Right ventricle myocardium inferior (tissue), 1 donor: ENCODE results near the gene GREM1. TPM values are rescaled to one million over a fixed set of nuclear protein-coding genes. Genes with fewer than 3 reads are reported as not detected.

Experiments
- ATAC-seq: fragments of 200-7000 bp; cut with Tn5 transposase; one replicate; pipeline ENCODE4 v1.9.1; 2020; ENCODE audit warnings: mild to moderate bottlenecking, moderate library complexity
- DNase-seq: peaks from one replicate; pipeline ENCODE4 v3.0.0; 2021; ENCODE audit errors: missing footprints
- intact Hi-C: fragments of 100-400 bp; cut with DNase I; formaldehyde crosslinking; loops from one replicate; pipeline ENCODE4 v1.11.0; 2022
- long read RNA-seq: library from polyadenylated mRNA; unstranded; transcript quantifications from one replicate; pipeline ENCODE4 v2.0.0, GENCODE V29; 2021
- total RNA-seq: library from RNA; stranded (reverse); fragmentation: NEBNext Ultra II Directional; extraction: Animal tissue kit (Norgen Biotek cat#: 25700); gene quantifications from one replicate; pipeline ENCODE4 v1.2.1, GENCODE V29; 2021
- donor health status: DM: no; HTN: yes; CAD: no; lungs with severe emphysema.

GREM1 gene
- total RNA-seq: not detected
- long read RNA-seq: 0 reads

DNA sequence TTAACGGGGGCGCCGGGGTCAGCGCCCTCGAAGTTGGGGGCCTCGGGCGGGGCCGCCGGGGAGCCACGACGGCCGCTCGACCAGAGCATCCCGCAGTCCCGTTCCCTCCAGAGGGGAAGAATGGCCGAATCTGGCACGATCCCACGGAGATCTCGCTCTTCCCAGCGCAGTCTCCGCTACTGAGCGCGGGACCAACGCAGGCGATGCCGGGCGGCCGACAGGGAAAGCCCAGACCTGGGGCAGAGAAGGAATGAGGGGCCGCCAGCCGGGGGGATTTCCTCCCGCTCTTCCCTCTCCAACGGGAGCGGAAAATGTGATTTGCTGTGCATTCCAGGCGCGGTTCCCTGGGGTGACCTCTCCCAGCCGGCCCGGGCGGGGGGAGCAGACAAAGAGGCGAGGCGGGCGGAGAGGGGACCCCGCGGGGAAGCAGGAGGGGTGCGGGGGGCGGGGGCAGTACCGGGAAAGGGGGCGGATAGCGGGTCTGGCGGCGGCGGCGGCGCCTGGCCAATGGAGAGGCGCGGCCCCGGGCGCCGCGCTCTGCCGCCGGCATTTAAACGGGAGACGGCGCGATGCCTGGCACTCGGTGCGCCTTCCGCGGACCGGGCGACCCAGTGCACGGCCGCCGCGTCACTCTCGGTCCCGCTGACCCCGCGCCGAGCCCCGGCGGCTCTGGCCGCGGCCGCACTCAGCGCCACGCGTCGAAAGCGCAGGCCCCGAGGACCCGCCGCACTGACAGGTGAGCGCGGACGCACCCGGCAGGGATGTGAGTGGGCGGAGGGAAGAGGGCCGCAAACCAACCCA is at the start of gene GREM1:
Gene GREM1 (plus strand): TSS at position 579 of the 801 bp plus-strand sequence. CDS start 12,687 bp downstream, outside the sequence.
- no peak for DNase-seq
- no peak for ATAC-seq
- intact Hi-C loops: no loop called here

DNA sequence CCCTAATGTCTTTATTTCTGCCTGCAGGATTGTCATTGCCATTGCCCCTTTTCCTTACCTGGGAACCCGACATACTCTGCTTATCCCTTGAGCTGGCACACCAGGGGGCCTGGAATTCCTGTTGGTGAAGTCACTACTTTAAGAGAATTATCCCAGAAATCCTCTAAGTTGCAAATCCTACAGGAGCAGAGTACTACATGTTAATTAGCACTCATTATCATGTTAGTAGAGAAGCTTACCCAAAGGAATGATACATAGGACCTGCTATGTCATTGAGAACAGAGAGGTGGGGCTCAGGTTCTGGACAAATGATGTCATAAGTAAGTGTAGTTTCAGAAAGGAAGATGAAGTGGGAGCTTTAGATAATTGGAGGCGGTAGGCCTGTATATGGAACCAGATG is 48.9 kb upstream of the GREM1 start:
- DNase-seq: no peak
- no peak for ATAC-seq
- intact Hi-C loops: loop anchor here (10.0 kb wide), 1 partner anchor 286 kb away; no protein-coding TSS in a partner anchor

DNA sequence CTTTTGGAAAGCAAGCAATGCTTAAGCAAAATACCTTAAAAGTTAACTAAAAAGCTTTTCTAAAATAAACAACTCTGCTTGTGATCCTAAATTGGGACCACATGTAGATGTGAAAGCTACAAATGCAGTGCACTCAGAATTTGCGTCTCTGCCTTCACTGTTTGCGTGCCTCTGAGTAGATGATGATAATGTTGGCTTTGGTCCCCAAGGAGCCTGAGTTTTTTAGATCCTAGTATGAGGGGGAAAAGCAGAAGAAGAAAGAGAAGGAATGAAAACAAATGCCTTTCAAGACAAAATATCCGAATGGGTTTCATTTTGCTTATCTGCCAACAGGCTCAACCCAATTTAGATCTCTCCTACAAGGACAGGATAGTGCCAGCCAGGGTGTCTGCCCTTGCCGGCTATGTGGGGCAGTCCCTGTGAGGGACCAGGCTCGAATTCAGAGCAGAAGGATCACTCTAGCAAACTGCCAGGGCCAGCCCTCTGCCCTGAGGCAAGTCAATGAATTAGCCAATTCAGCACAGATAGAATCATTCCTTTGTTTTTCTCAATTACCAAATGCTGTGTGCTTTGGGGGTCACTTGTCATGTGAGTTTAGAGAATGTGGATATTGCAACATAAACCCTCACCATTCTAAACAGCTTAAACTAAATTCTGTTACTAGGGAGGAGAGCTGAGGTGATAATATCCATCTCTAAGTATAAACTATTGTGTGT is 47.8 kb upstream of the GREM1 start:
- intact Hi-C loops: loop anchor here (10.0 kb wide), 1 partner anchor 285 kb away; no protein-coding TSS in a partner anchor
- ATAC-seq (peak; percentile 46), DNase-seq (no peak)

DNA sequence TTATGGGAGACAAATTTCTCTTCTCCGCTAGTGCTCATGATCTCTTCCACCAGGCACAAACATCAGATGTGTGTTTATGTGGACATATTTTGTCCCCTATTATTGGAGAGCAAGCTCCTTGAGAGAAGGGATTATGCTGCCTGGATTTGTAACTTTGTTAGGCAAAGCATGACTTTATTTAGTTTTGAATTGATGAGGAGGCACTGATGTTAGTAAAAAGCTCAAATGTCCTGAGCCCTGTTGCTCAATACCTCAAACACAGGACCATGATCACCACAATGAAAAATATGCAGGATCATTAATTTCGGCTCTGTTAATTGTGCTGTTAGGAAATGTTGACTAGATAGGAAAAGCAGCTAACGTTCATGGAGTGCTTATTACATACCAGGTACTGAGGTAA is 47.2 kb upstream of the GREM1 start:
- no peak for DNase-seq
- intact Hi-C loops: no loop called here
- ATAC-seq: no peak

DNA sequence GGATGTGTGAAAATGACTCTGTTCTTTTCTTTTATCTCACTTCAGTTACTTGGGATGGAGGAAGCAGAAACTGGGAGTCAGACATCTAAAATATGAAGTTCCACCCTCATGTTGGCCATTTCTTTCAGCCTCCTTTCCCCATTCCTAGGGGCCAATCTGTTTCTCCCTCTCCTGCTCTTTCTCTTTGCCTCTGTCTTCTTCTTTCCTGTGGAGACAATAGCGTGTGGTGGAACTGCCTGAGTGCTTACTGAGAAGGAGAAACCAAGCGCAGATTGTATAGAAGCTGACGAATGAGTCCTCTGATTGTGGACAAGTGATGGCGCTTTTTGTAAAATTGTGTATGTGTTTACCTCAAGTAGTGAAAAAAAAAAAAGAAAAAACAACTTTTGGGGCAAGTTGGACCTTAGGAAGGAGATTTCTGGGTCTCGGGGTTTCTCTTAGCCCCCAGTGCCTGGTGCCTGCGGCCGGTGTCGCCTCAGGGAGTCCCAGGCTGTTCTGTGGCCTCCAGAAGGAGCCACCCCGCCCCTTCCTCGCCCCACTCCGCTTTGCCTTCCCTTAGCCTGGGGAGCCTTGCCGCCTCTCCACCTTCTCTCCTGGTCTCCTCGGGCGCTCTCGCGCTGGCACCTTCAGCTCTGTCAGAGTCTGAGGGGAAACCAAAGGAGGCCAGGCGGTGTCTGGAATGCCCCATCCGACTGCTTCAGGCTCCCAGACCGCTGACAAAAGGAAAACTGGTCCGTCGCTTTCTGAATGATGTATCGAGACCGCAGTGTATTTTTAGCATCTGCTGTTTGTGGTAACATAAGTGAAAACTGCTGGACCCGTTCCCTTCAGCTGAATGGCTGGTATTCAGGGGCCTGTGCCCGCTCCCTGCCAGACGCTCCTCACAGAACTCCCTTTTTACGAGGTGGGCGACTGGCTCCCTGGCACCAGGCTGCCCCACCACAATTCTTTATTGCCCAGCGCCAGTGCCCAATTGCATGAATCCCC is 46.2 kb upstream of the GREM1 start:
- ATAC-seq (no peak), DNase-seq (no peak)
- intact Hi-C loops: no loop called here

DNA sequence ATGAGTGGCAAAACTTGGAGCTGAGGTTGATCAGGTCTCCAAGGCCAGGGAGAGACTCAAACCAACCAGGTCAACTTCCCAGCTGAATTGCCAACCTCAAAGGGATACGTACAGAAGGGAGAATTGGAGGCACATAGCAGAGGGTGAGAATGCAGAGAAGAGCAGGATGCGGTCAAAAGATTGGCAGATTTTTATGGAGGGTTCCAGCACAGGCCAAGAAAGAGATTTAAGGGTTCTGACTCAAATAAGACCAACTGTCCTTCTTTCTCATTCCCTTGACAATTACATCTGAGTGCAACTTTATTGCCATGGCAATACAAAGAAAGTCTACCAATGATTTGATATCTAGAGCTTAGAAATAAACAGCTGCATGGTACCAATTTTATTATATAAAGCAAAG is 43.1 kb upstream of the GREM1 start:
- DNase-seq (no peak), ATAC-seq (no peak)
- intact Hi-C loops: no loop called here

DNA sequence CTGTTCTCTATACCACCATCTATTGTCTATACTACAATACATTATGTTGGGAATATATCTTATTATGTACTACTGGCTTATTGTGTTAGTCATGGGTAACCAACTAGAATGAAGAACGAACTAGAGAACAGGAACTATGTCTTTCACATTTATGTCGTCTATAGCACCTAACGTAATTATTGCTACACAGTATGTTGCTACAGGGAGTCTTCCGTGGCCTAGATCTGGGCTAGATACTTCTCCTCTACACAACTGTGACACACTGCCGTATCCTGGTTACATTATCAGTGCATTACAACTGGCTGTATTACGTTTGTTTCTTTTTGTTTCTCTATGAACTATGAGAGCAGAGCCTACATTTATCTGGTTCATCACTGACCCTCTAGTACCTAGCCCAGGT is 42.3 kb upstream of the GREM1 start:
- intact Hi-C loops: no loop called here
- DNase-seq: no peak
- no peak for ATAC-seq

DNA sequence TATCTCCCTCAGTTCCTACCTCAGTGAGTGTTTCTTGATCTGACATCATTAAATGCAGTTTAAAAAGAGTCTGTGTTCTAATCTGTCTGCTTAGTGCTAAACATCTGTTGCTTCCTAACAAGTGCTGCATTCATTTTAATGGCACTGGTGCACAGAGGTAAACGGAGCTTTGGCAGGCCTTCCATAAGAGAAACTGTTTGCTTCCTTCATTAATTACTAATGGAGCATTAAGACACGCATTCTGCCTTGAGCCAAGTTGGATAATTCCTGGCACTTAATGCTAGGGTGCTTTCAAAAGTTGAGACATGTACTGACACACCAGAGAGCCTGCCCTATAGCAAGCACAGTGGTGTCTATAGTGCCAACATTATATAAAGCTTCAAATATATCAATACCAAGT is 41.6 kb upstream of the GREM1 start:
- intact Hi-C loops: no loop called here
- ATAC-seq (no peak), DNase-seq (no peak)

DNA sequence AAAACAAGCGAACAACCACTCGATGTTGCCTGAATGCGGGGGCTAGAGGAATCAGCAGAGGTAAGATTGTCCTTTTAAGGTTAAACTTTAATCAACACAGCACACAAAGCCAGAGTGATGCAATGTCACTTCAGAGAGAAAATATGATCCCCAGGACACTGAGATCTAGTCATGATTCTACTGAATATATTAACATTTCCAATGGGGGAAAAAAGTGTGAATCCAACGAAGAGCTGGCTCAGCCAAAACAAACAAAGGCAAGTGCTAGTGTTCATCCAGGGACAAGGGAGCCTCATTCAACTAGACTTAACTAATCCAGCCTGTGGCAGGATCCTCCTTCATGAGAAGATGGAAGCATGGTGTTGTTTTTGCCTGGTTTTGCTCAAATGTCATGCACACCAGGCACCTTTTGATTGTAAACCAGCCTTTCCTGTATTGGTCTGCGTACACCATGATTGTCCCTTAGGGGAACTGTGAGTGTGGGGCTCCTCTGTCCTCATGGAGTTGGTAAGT is 40.5 kb upstream of the GREM1 start:
- ATAC-seq (no peak), DNase-seq (no peak)
- intact Hi-C loops: no loop called here

DNA sequence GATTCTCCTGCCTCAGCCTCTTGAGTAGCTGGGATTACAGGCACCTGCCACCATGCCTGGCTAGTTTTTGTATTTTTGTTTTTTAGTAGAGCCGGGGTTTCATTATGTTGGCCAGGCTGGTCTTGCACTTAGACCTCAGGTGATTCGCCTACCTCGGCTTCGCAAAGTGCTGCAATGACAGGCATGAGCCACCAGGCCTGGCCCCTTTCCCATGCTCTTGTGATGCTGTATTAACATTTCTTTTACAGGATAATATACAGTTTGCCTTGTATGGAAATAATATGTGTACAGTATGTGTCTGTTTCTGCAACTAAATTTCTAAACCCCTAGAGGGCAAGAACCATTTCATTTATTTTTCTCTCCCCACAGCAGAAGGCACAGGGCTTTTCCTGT is 38.5 kb upstream of the GREM1 start:
- ATAC-seq: no peak
- no peak for DNase-seq
- intact Hi-C loops: no loop called here

DNA sequence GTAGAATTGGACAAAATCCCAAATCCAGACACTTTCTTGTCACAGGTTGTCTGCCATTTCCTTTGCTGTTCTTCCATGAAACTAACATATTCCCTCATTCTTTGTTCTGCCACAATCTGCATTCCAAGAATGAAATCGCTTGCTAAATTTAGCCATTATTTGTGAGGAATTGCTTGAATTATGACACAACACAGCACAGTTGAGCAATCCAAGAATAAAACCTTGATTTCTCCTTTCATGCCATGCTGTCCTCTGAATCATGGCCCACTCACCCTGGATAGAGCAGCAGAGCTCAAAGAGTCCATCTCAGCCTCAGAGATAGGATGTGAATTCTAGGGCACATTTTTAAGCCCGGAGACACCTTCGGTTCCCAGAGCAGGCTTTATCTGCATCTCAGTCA is 35.2 kb upstream of the GREM1 start:
- intact Hi-C loops: no loop called here
- no peak for ATAC-seq

DNA sequence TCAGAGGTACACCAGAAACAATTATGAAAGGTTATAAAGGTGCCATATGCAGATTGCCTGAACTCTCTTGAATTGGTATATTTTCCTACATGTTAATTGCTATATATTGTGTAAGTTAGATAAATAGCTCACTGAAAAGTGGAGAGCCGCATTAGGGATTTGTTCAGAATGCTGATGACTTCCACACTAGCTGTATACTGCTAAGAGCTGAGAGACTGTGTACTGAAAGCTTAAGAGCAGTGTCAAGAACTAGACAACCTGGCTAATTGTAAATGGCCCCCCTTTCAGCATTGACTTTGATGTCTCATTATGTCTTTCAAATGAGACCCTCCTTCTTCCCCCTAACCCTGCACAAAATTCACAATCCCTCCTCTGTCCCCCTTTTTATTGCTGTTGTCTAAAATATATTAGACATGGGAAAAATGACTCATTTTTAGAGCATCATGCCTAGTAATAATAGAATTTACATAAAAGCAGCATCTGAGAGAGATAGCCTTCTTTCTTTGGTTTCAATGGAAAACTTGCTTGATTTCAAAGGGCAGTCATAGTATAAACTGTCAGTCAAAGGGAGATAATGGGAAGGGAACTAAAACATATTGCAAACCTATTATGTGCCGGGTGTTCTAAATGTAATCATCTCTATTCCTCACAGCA is 34.7 kb upstream of the GREM1 start:
- intact Hi-C loops: no loop called here
- ATAC-seq (no peak), DNase-seq (no peak)

More for the DNA sequence above, 35.2 kb upstream of the GREM1 start:
- no peak for DNase-seq

DNA sequence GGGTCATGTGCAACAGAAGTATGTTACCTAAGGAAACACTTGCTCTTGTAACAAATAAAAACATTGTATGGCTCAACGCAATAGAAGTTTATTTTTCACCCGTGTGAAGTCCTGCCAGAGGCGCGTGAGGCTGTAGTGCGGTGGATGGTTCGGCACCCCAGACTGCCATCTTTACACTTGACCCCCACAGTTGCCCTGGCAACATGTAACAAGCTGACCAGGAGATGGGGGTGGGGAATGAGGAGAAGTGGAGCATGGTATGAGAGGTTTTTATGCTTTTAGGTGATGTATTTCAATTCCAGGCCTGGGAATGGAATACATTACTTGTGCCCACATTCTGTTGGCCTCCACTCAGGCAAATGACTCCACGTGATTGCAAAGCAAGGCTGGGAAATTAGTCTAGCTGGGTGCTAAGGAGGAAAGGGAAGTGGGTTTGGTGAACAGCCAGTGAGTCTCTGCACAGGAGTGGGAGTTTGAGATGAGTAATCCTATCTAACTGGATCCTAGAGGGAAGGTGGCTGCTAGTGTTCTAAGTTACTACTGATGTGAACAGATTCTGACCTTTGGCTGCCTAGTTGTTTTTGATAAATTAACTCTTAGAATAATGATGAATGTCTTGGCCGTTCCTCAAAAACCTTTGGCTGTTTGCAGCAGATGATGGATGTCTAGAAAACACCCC is 33.8 kb upstream of the GREM1 start:
- no peak for ATAC-seq
- DNase-seq: no peak
- intact Hi-C loops: no loop called here

DNA sequence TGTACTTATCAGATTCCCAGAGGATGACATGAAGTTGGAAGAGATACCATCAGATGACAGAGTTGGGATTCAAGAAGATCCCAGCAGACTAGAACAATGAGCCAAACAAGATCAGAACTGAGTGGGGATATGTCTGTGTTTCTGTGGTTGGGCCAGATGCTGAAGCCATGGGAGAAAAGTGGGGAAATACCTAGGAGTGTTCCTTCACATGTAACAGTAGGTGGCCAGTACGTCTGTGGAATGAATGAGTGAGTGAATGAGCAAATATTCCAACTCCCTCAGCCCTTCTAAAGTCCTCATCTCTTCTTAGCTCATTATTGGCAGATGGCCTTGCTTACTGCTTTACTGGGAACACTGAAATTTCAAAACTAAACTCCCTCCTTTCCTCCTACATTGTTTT is 32.2 kb upstream of the GREM1 start:
- intact Hi-C loops: no loop called here
- DNase-seq (no peak), ATAC-seq (peak; percentile 23)

DNA sequence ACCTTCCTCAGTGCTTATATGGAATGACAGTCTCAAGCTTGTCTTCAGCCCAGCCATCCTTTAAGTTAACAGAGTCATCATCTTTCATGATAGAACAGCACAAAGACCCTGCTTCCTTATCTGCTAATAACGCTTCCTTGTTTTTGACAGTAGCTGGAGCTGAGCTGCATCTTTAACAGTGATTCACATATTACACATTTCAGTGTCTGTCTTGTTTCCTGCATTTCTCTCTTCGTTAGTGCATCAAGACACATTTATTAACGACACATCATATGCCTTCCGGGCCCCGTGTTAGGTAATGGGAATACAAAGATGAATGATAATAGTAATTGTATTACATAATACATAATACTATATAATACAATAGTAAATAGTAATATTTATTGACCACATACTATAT is 30.2 kb upstream of the GREM1 start:
- DNase-seq: no peak
- intact Hi-C loops: no loop called here
- no peak for ATAC-seq

DNA sequence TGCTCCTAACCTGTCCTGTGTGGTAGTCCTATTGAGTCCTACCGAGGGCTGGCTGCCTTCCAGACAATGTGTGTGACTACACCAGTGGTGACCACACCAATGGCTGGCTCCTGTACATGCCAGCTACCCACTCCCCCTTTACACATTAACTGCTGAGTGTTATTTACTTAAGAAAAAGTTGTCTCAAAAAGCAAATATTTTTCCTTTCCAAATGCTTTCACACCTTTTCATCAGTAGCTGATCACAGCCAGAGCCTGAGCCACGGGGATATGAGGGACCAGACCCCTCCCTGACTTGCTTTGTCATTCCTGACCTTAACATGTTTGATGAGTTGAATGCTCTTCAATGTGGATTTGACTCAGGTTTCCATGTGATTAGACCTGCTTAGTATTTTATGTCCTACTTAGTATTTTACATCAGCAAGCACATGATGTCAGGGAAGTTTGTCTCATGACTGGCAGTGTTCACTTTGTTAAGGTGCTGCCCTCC is 29.6 kb upstream of the GREM1 start:
- DNase-seq (no peak), ATAC-seq (no peak)
- intact Hi-C loops: no loop called here

DNA sequence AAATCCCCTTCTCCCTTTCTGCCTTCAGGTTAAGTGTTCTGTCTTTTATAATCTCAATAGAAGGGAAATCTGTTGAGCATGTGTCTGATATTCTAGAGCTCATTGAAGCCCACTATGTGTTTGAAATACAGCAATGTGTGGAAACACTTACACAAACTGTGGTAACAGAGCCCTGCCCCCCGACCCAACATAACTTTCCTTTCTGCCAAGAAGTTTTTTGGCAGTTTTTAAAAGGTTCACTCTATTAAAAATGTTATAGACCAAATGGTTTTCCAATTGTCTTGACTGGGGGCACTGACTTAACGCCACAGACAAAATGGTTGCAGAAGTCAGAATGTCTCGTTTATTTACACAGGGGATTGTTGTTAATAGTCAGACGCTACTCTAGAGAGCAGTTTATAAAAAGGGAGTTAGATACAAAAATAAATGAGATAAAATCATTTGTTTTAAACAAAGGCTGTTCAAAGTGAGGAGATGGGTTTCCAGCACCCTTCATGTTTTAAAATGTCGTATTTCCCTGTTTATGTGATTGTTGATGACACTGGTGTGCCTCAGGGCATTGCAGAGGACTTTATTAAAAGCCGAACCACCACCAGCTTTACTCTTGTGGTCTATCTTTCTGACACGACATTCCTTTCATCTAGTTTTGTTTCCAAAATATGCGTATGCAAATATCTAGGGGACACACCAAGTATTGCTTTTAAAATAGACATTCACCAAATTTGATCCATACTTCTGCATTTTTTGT is 26.7 kb upstream of the GREM1 start:
- ATAC-seq (no peak), DNase-seq (no peak)
- intact Hi-C loops: no loop called here
